A549 (cell line): ENCODE results near the gene PGA3. TPM values are rescaled to one million over a fixed set of nuclear protein-coding genes. Genes with fewer than 3 reads are reported as not detected.

Source experiments
- ATAC-seq, 2 experiments: fragments of 200-7000 bp in 1 of 2; fragments of >200 bp in 1 of 2; cut with Nextera tagmentation in 1 of 2; cut with Tn5 transposase in 1 of 2; 3 replicates each; pipeline versions ENCODE4 v1.8.0 to v1.9.1; 2018 to 2020; ENCODE audit warnings: mild to moderate bottlenecking in 1 of 2, moderate library complexity in 1 of 2
- CTCF ChIA-PET: fragments of 300-600 bp; sonication (Branson Sonifier 250); formaldehyde crosslinking; extraction: SDS; loops from one replicate; lab custom pipeline; 2021; ENCODE audit warnings: antibody characterized with exemption, inconsistent platforms; lab: Yijun Ruan, JAX
- POLR2A ChIA-PET: fragments of 350-600 bp; formaldehyde crosslinking; extraction: SDS; loops from one replicate; lab custom pipeline; 2021; ENCODE audit warnings: antibody characterized with exemption, inconsistent platforms; lab: Yijun Ruan, JAX
- DNase-seq, 2 experiments: peaks; one replicate each; pipeline versions ENCODE4 v3.0.0 to v3.0.0-alpha.2; 2011 to 2016; ENCODE audit warnings: low read depth in 1 of 2, low spot score in 1 of 2
- FAIRE-seq: peaks from 2 replicates; lab custom pipeline; 2011; peaks lifted over from hg19 to GRCh38; lab: Jason Lieb, UNC
- H3K27ac ChIP-seq, 2 experiments: fragments of >200 bp; sonication (Bioruptor Twin); formaldehyde crosslinking; 3 replicates each; pipeline ENCODE4 v1.5.1; 2016 to 2017
- H3K4me1 ChIP-seq: fragments of >200 bp; sonication (Bioruptor Twin); formaldehyde crosslinking; 3 replicates; pipeline ENCODE4 v1.6.1; 2016
- H3K4me2 ChIP-seq: fragments of >200 bp; sonication (Bioruptor Twin); formaldehyde crosslinking; 3 replicates; pipeline ENCODE4 v1.6.1; 2016
- H3K4me3 ChIP-seq: fragments of >200 bp; sonication (Bioruptor Twin); formaldehyde crosslinking; 3 replicates; pipeline ENCODE4 v1.5.1; 2016
- H3K9me3 ChIP-seq: fragments of >200 bp; sonication (Bioruptor Twin); formaldehyde crosslinking; 3 replicates; pipeline ENCODE4 v1.6.1; 2016
- ATOH8 ChIP-seq: fragments of 250-450 bp; sonication (Bioruptor Pico); IDR thresholded peaks from 2 replicates; pipeline ENCODE4 v1.5.0; 2020; ENCODE audit warnings: low read depth, mild to moderate bottlenecking, moderate library complexity
- BHLHE40 ChIP-seq: IDR thresholded peaks from 2 replicates; pipeline ENCODE4 v1.6.1; 2012; ENCODE audit warnings: low read depth, low read length, inconsistent platforms
- CEBPB ChIP-seq, 2 experiments: fragments of >200 bp in 1 of 2; sonication (Bioruptor Twin) in 1 of 2; formaldehyde crosslinking in 1 of 2; IDR thresholded peaks; 2 replicates each; pipeline ENCODE4 v1.6.1; 2012 to 2016
- CHD4 ChIP-seq: fragments of 200-600 bp; sonication (generic); IDR thresholded peaks from 2 replicates; pipeline ENCODE4 v1.6.1; 2016; ENCODE audit warnings: antibody characterized with exemption, mild to moderate bottlenecking, borderline replicate concordance
- CTCF ChIP-seq: fragments of >200 bp; sonication (Bioruptor Twin); formaldehyde crosslinking; IDR thresholded peaks from 3 replicates; pipeline ENCODE4 v1.5.1; 2016
- EHF ChIP-seq: fragments of 250-450 bp; sonication (Bioruptor Pico); IDR thresholded peaks from 2 replicates; pipeline ENCODE4 v1.5.0; 2020; ENCODE audit warnings: mild to moderate bottlenecking
- EHMT2 ChIP-seq: fragments of 200-600 bp; sonication (generic); IDR thresholded peaks from 2 replicates; pipeline ENCODE4 v1.6.1; 2016; ENCODE audit warnings: antibody characterized with exemption, low read depth, mild to moderate bottlenecking, moderate library complexity
- ELK1 ChIP-seq: fragments of 150-350 bp; IDR thresholded peaks from 2 replicates; pipeline ENCODE4 v1.6.1; 2014; ENCODE audit warnings: low read depth, mild to moderate bottlenecking, low read length
- EP300 ChIP-seq, 2 experiments: fragments of >200 bp; sonication (Bioruptor Twin); formaldehyde crosslinking; IDR thresholded peaks; 2 replicates in 1 of 2; 3 replicates in 1 of 2; pipeline ENCODE4 v1.6.1; 2016 to 2017
- ESRRA ChIP-seq: fragments of 150-350 bp; IDR thresholded peaks from 2 replicates; pipeline ENCODE4 v1.6.1; 2014; ENCODE audit warnings: mild to moderate bottlenecking, low read length, borderline replicate concordance
- FOXS1 ChIP-seq: fragments of 250-450 bp; sonication (Bioruptor Pico); IDR thresholded peaks from 2 replicates; pipeline ENCODE4 v1.5.0; 2020; ENCODE audit warnings: mild to moderate bottlenecking, moderate library complexity
- HDAC2 ChIP-seq: fragments of 200-600 bp; sonication (generic); IDR thresholded peaks from 2 replicates; pipeline ENCODE4 v1.6.1; 2016
- HOXB13 ChIP-seq: fragments of 250-450 bp; sonication (Bioruptor Pico); IDR thresholded peaks from 2 replicates; pipeline ENCODE4 v1.5.0; 2020; ENCODE audit warnings: low read depth, mild to moderate bottlenecking, moderate library complexity
- HOXB5 ChIP-seq: fragments of 250-450 bp; sonication (Bioruptor Pico); IDR thresholded peaks from 2 replicates; pipeline ENCODE4 v1.5.0; 2020; ENCODE audit warnings: mild to moderate bottlenecking, moderate library complexity
- JUNB ChIP-seq: fragments of >200 bp; sonication (Bioruptor Twin); formaldehyde crosslinking; IDR thresholded peaks from 2 replicates; pipeline ENCODE4 v1.6.1; 2016
- KDM1A ChIP-seq: fragments of 200-600 bp; sonication (generic); IDR thresholded peaks from 2 replicates; pipeline ENCODE4 v1.6.1; 2016; ENCODE audit warnings: low read depth, mild to moderate bottlenecking
- KDM5A ChIP-seq: fragments of 200-600 bp; sonication (generic); IDR thresholded peaks from 2 replicates; pipeline ENCODE4 v1.6.1; 2016; ENCODE audit warnings: antibody characterized with exemption, mild to moderate bottlenecking
- MAFK ChIP-seq: fragments of 450-650 bp; IDR thresholded peaks from 2 replicates; pipeline ENCODE4 v1.6.1; 2014; ENCODE audit not compliant: partially characterized antibody
- MAX ChIP-seq: IDR thresholded peaks from 2 replicates; pipeline ENCODE4 v1.6.1; 2012
- MAZ ChIP-seq: fragments of 150-350 bp; IDR thresholded peaks from 2 replicates; pipeline ENCODE4 v1.6.1; 2014; ENCODE audit warnings: antibody characterized with exemption, low read depth, low read length, borderline replicate concordance
- MYC ChIP-seq: IDR thresholded peaks from 2 replicates; pipeline ENCODE4 v1.6.1; 2012; ENCODE audit warnings: mild to moderate bottlenecking, inconsistent platforms, low read length, improper control_type of control experiment, borderline replicate concordance
- NPAS2 ChIP-seq: fragments of 250-450 bp; sonication (Bioruptor Pico); IDR thresholded peaks from 2 replicates; pipeline ENCODE4 v1.8.0; 2022; ENCODE audit warnings: mild to moderate bottlenecking, moderate library complexity, borderline replicate concordance
- NR3C1 ChIP-seq: fragments of >200 bp; sonication (Bioruptor Twin); formaldehyde crosslinking; IDR thresholded peaks from 3 replicates; pipeline ENCODE4 v1.6.1; 2017
- PBX3 ChIP-seq: IDR thresholded peaks from 2 replicates; pipeline ENCODE4 v1.6.1; 2012
- POLR2A ChIP-seq: IDR thresholded peaks from 2 replicates; pipeline ENCODE4 v1.6.1; 2012; ENCODE audit warnings: mild to moderate bottlenecking, low read length
- RAD21 ChIP-seq, 2 experiments: fragments of >200 bp in 1 of 2; sonication (Bioruptor Twin) in 1 of 2; formaldehyde crosslinking in 1 of 2; IDR thresholded peaks in 1 of 2; conservative IDR thresholded peaks in 1 of 2; 2 replicates in 1 of 2; 3 replicates in 1 of 2; pipeline ENCODE4 v1.6.1; 2012 to 2018; ENCODE audit warnings: inconsistent platforms in 1 of 2
- RCOR1 ChIP-seq: fragments of 150-350 bp; IDR thresholded peaks from 2 replicates; pipeline ENCODE4 v1.6.1; 2014; ENCODE audit warnings: antibody characterized with exemption, low read length, low read depth
- REST ChIP-seq: fragments of 200-600 bp; sonication (generic); IDR thresholded peaks from 2 replicates; pipeline ENCODE4 v1.6.1; 2016; ENCODE audit warnings: antibody characterized with exemption, mild to moderate bottlenecking, moderate library complexity
- RFX5 ChIP-seq: fragments of 450-650 bp; IDR thresholded peaks from 2 replicates; pipeline ENCODE4 v1.7.1; 2014; ENCODE audit warnings: antibody characterized with exemption, mild to moderate bottlenecking, moderate library complexity
- RNF2 ChIP-seq: fragments of 200-600 bp; sonication (generic); IDR thresholded peaks from 2 replicates; pipeline ENCODE4 v1.6.1; 2016; ENCODE audit warnings: low read depth, mild to moderate bottlenecking, antibody characterized with exemption, moderate library complexity, borderline replicate concordance
- SREBF2 ChIP-seq: fragments of 450-650 bp; IDR thresholded peaks from 2 replicates; pipeline ENCODE4 v1.6.1; 2014; ENCODE audit warnings: mild to moderate bottlenecking, moderate library complexity
- TFCP2L1 ChIP-seq: fragments of 250-450 bp; sonication (Bioruptor Pico); IDR thresholded peaks from 2 replicates; pipeline ENCODE4 v1.5.0; 2021; ENCODE audit warnings: mild to moderate bottlenecking
- TP53 ChIP-seq: fragments of 250-450 bp; sonication (Bioruptor Pico); IDR thresholded peaks from 2 replicates; pipeline ENCODE4 v1.5.0; 2021; ENCODE audit warnings: mild to moderate bottlenecking, moderate library complexity
- ZFP36 ChIP-seq: fragments of 450-650 bp; IDR thresholded peaks from 2 replicates; pipeline ENCODE4 v1.6.1; 2014; ENCODE audit warnings: borderline replicate concordance; ENCODE audit not compliant: partially characterized antibody
- WGBS: methylation state at CpG from one replicate; pipeline ENCODE4 v1.1.6; 2017; ENCODE audit errors: missing lambda C conversion rate; 5-methylcytosine and 5-hydroxymethylcytosine counted together
- polyA plus RNA-seq, 4 experiments: library from polyadenylated mRNA; depleted of rRNA in 3 of 4; stranded (reverse); fragments of >200 nt; fragmentation: RNase III in 1 of 4; extraction: RNeasy Plus Mini Kit Qiagen cat#74134 plus additional on column Dnase treatment in 1 of 4; gene quantifications; 2 replicates in 3 of 4; 3 replicates in 1 of 4; pipeline ENCODE4 v1.2.3, GENCODE V29; 2011 to 2017

Gene PGA3
- polyA plus RNA-seq, 2 of the 4 experiments (the other 2 are of a cell fraction) = not detected

GRCh38 chr11:61160487-61161189, 42.7 kb upstream of the PGA3 start:
- DNase-seq = no peak
- peak overlapping the region; percentile 93 to 98 for H3K27ac ChIP-seq
- ChIA-PET CTCF (interaction anchor here (1.0 to 1.5 kb wide), 4 partner anchors 16 to 330 kb away, joined by 3 read pairs; no protein-coding TSS in a partner anchor), POLR2A (no interaction called here)
- H3K9me3 ChIP-seq = peaks cover 7% of the 10 kb centered on the region
- H3K4me3 ChIP-seq = peak overlapping the region; percentile 75
- H3K4me1 ChIP-seq = peaks cover 25% of the 10 kb centered on the region
- WGBS = 19% methylated on average over 24 of the region's 25 CpGs
- peak in 1 of 2 experiments; percentile 2; a peak in 4 of 6 replicates for ATAC-seq
- FAIRE-seq = no peak
- peak overlapping the region; percentile 95 for H3K4me2 ChIP-seq
- no peak for TF ChIP-seq RNF2
- TF ChIP-seq PBX3 = no peak
- no peak for TF ChIP-seq EHMT2
- TF ChIP-seq MAZ = no peak
- no peak for TF ChIP-seq JUNB
- no peak for TF ChIP-seq NR3C1
- no peak for TF ChIP-seq KDM5A
- TF ChIP-seq ZFP36 = no peak
- TF ChIP-seq REST = no peak
- TF ChIP-seq CHD4 = 0 out of 2 replicates have a peak, but pooled peaks have one; percentile 36
- TF ChIP-seq NPAS2 (CRISPR knock-in tag) = no peak
- 0 out of 2 replicates have a peak, but pooled peaks have one; percentile 71 for TF ChIP-seq RCOR1
- no peak for TF ChIP-seq CEBPB (IDR thresholded peaks at IDR 0.05)
- no peak for TF ChIP-seq SREBF2
- TF ChIP-seq TP53 (CRISPR knock-in tag) = no peak
- peak; percentile 90 for TF ChIP-seq HDAC2
- TF ChIP-seq CTCF = no peak
- TF ChIP-seq KDM1A = peak; percentile 97
- 0 out of 2 replicates have a peak, but pooled peaks have one; percentile 14 for TF ChIP-seq MAX
- no peak for TF ChIP-seq BHLHE40
- TF ChIP-seq EP300 (IDR thresholded peaks at IDR 0.05) = no peak
- TF ChIP-seq RAD21 (conservative IDR thresholded peaks at IDR 0.05 in 1 of 2, IDR thresholded peaks at IDR 0.05 in 1 of 2) = no peak
- no peak for TF ChIP-seq RFX5
- TF ChIP-seq ATOH8 (CRISPR knock-in tag) = no peak
- TF ChIP-seq ESRRA = no peak
- TF ChIP-seq EHF (CRISPR knock-in tag) = no peak
- no peak for TF ChIP-seq ELK1
- TF ChIP-seq MYC = no peak
- TF ChIP-seq HOXB5 (CRISPR knock-in tag) = no peak
- TF ChIP-seq POLR2A = peak; percentile 49
- no peak for TF ChIP-seq MAFK
- TF ChIP-seq FOXS1 (CRISPR knock-in tag) = no peak
- TF ChIP-seq HOXB13 (CRISPR knock-in tag) = no peak
- TF ChIP-seq TFCP2L1 (CRISPR knock-in tag) = no peak
